CD14-positive monocyte (primary cell): Measurements from ENCODE around the gene PAQR6. TPM values are rescaled to one million over a fixed set of nuclear protein-coding genes. Genes with fewer than 3 reads are reported as not detected.

ENCODE experiments used
- DNase-seq, 3 donors: peaks; one replicate each; pipeline ENCODE4 v3.0.0-alpha.2; 2011 to 2022
- H2AFZ ChIP-seq: 2 replicates; pipeline ENCODE4 v1.6.0; 2012; ENCODE audit warnings: mild to moderate bottlenecking, low read depth, low read length, inconsistent platforms; ENCODE audit not compliant: insufficient read depth, poor library complexity, severe bottlenecking
- H3K27ac ChIP-seq, 2 donors: 1 replicate in 1 of 2; 2 replicates in 1 of 2; pipeline ENCODE4 v1.5.1; 2012 to 2013; ENCODE audit warnings: low read length in 2 of 2, control low read depth in 1 of 2, inconsistent platforms in 1 of 2, low read depth in 1 of 2, mild to moderate bottlenecking in 1 of 2
- H3K27me3 ChIP-seq, 2 donors: one replicate each; pipeline versions ENCODE4 v1.6.0 to v1.6.1; 2011 to 2013; ENCODE audit warnings: low read length in 2 of 2; ENCODE audit not compliant: control insufficient read depth in 2 of 2, insufficient read depth in 2 of 2
- H3K36me3 ChIP-seq, 2 donors: replicated peaks in 1 of 2; 1 replicate in 1 of 2; 2 replicates in 1 of 2; pipeline versions ENCODE4 v1.5.1 to v1.6.1; 2012 to 2013; ENCODE audit warnings: low read length in 2 of 2, control low read depth in 1 of 2, inconsistent platforms in 1 of 2, mild to moderate bottlenecking in 1 of 2; ENCODE audit not compliant: insufficient read depth in 2 of 2, control insufficient read depth in 1 of 2
- H3K4me1 ChIP-seq, 2 donors: 1 replicate in 1 of 2; 2 replicates in 1 of 2; pipeline versions ENCODE4 v1.5.1 to v1.6.1; 2012 to 2013; ENCODE audit warnings: low read length in 2 of 2, control low read depth in 1 of 2, inconsistent platforms in 1 of 2, mild to moderate bottlenecking in 1 of 2, moderate library complexity in 1 of 2; ENCODE audit not compliant: insufficient read depth in 2 of 2, control insufficient read depth in 1 of 2
- H3K4me2 ChIP-seq: replicated peaks from 2 replicates; pipeline ENCODE3; 2012; ENCODE audit warnings: low read length, moderate library complexity, mild to moderate bottlenecking; ENCODE audit not compliant: poor library complexity, severe bottlenecking; ENCODE audit errors: extremely low read depth
- H3K4me3 ChIP-seq, 3 experiments: fragments of 200-600 bp in 1 of 3; sonication (generic) in 1 of 3; replicated peaks in 1 of 3; 1 replicate in 2 of 3; 2 replicates in 1 of 3; pipeline ENCODE4 v1.5.1; 2011 to 2013; ENCODE audit warnings: low read length in 3 of 3, mild to moderate bottlenecking in 3 of 3, control low read depth in 2 of 3, low read depth in 2 of 3, inconsistent platforms in 1 of 3, moderate library complexity in 1 of 3
- H3K79me2 ChIP-seq: 2 replicates; pipeline ENCODE4 v1.6.0; 2012; ENCODE audit warnings: mild to moderate bottlenecking, control low read depth, inconsistent platforms, low read length, moderate library complexity; ENCODE audit not compliant: insufficient read depth
- H3K9ac ChIP-seq: 2 replicates; pipeline ENCODE4 v1.6.0; 2017; ENCODE audit warnings: low read length, mild to moderate bottlenecking; ENCODE audit not compliant: insufficient read depth, poor library complexity, severe bottlenecking
- H3K9me3 ChIP-seq, 2 donors: replicated peaks in 1 of 2; 1 replicate in 1 of 2; 2 replicates in 1 of 2; pipeline versions ENCODE4 v1.5.1 to v1.6.1; 2012 to 2013; ENCODE audit warnings: low read length in 2 of 2, control low read depth in 1 of 2; ENCODE audit not compliant: control insufficient read depth in 1 of 2, insufficient read depth in 1 of 2
- H4K20me1 ChIP-seq: 2 replicates; pipeline ENCODE4 v1.6.0; 2012; ENCODE audit warnings: mild to moderate bottlenecking, low read length, control low read depth, moderate library complexity; ENCODE audit not compliant: insufficient read depth
- H3K27ac Mint-ChIP-seq, 7 donors: one replicate each; pipeline ENCODE4 v1.8.0; 2020; ENCODE audit warnings: mild to moderate bottlenecking in 7 of 7, mixed read lengths in 7 of 7, moderate library complexity in 6 of 7, inconsistent platforms in 2 of 7
- H3K27me3 Mint-ChIP-seq, 3 donors: one replicate each; pipeline ENCODE4 v1.8.0; 2021 to 2022; ENCODE audit warnings: low read depth in 3 of 3, mild to moderate bottlenecking in 3 of 3, mixed read lengths in 3 of 3, moderate library complexity in 3 of 3, inconsistent platforms in 1 of 3
- H3K36me3 Mint-ChIP-seq, 2 donors: one replicate each; pipeline ENCODE4 v1.8.0; 2020; ENCODE audit warnings: mixed read lengths in 2 of 2, inconsistent platforms in 1 of 2, mild to moderate bottlenecking in 1 of 2
- H3K4me1 Mint-ChIP-seq: one replicate; pipeline ENCODE4 v1.8.0; 2020; ENCODE audit warnings: mild to moderate bottlenecking, mixed read lengths
- H3K4me3 Mint-ChIP-seq, 2 donors: one replicate each; pipeline ENCODE4 v1.8.0; 2020; ENCODE audit warnings: mild to moderate bottlenecking in 2 of 2, mixed read lengths in 2 of 2, moderate library complexity in 1 of 2
- H3K9me3 Mint-ChIP-seq, 7 donors: one replicate each; pipeline ENCODE4 v1.8.0; 2020 to 2022; ENCODE audit warnings: mixed read lengths in 7 of 7, mild to moderate bottlenecking in 6 of 7, moderate library complexity in 6 of 7, inconsistent platforms in 2 of 7
- CTCF ChIP-seq: fragments of 200-600 bp; IDR thresholded peaks from one replicate; pipeline ENCODE4 v1.8.0; 2022; ENCODE audit warnings: antibody characterized with exemption, mild to moderate bottlenecking
- WGBS: methylation state at CpG from one replicate; pipeline ENCODE4 v1.1.5; 2013; ENCODE audit warnings: missing lambda C conversion rate; ENCODE audit not compliant: insufficient coverage; 5-methylcytosine and 5-hydroxymethylcytosine counted together
- intact Hi-C, 2 donors: fragments of 100-400 bp; cut with micrococcal nuclease; formaldehyde crosslinking; loops; one replicate each; pipeline versions ENCODE4 v1.15.0 to v1.15.1; 2023
- polyA plus RNA-seq, 3 donors: library from polyadenylated mRNA; depleted of rRNA in 1 of 3; unstranded in 2 of 3; stranded (reverse) in 1 of 3; fragments of 300-500 nt in 2 of 3; fragments of >200 nt in 1 of 3; fragmentation: Illumina TruSeq in 2 of 3; gene quantifications; 1 replicate in 2 of 3; 2 replicates in 1 of 3; pipeline ENCODE4 v1.2.3, GENCODE V29; 2012 to 2021

The PAQR6 gene
- polyA plus RNA-seq, 3 donors, result 7.7 TPM; not detected in 2

DNA sequence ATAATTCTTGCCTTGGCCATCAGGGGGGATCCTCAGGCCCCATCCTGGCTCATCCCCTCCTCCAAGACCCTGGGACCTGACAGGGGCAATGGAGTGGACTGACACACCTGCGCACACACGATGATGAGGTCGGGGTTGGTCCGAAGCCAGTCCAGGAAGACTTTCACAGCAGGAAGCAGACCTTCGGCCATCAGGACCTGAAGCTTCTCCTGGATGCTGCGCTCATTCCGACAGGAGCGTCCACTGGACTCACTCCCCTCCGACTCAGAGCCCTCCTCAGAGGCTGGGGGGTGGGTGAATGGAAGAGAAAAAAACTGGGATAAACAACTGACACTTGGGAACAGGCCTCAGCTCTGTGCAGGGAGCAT, 15.4 kb upstream of the PAQR6 start:
- H3K9me3 ChIP-seq, result no peaks in the 10 kb centered on the region
- no peaks in the 10 kb centered on the region for H3K27me3 Mint-ChIP-seq
- H3K4me3 Mint-ChIP-seq, result no peak overlapping the region
- H3K4me1 Mint-ChIP-seq, result no peaks in the 10 kb centered on the region
- no peaks in the 10 kb centered on the region for H3K4me1 ChIP-seq
- no peak overlapping the region for H3K4me3 ChIP-seq
- no peak overlapping the region for H3K9ac ChIP-seq
- H3K27ac ChIP-seq, result no peak overlapping the region
- H3K79me2 ChIP-seq, result peaks cover 5% of the 10 kb centered on the region
- H3K9me3 Mint-ChIP-seq, result peaks cover 0 to 3% (median 0%) of the 10 kb centered on the region in 7 donors
- H2AFZ ChIP-seq, result no peak overlapping the region
- H4K20me1 ChIP-seq, result peaks cover 62% of the 10 kb centered on the region
- no peak for DNase-seq
- no peak overlapping the region for H3K4me2 ChIP-seq
- peaks cover 96 to 100% of the 10 kb centered on the region in 2 donors for H3K36me3 ChIP-seq
- 100% methylated on average over 8 of the region's 9 CpGs for WGBS
- TF ChIP-seq CTCF, result no peak
- peaks cover 85 to 99% of the 10 kb centered on the region in 2 donors for H3K36me3 Mint-ChIP-seq
- no peaks in the 10 kb centered on the region for H3K27me3 ChIP-seq
- no peak overlapping the region for H3K27ac Mint-ChIP-seq
- intact Hi-C loops, result loop anchor here in 1 of 2 donors (5.0 kb wide), 1 partner anchor 44 kb away; no protein-coding TSS in a partner anchor

- no peak for DNase-seq
- Histone ChIP-seq H4K20me1 (peaks cover 62% of the 10 kb centered on the region), H3K27me3 (no peaks in the 10 kb centered on the region), H3K27ac (no peak overlapping the region), H3K9me3 (no peaks in the 10 kb centered on the region), H2AFZ (no peak overlapping the region), H3K4me3 (no peak overlapping the region), H3K36me3 (peaks cover 96 to 100% of the 10 kb centered on the region in 2 donors), H3K9ac (no peak overlapping the region), H3K4me2 (no peak overlapping the region), H3K4me1 (no peaks in the 10 kb centered on the region), H3K79me2 (peaks cover 5% of the 10 kb centered on the region)
- Mint-ChIP-seq H3K4me1 (no peaks in the 10 kb centered on the region), H3K27ac (peak overlapping the region in 2 of 7 donors; percentile 4 to 27), H3K4me3 (no peak overlapping the region), H3K36me3 (peaks cover 85 to 99% of the 10 kb centered on the region in 2 donors), H3K9me3 (peaks cover 0 to 3% (median 0%) of the 10 kb centered on the region in 7 donors), H3K27me3 (no peaks in the 10 kb centered on the region)
- intact Hi-C loops, result loop anchor here in 1 of 2 donors (5.0 kb wide), 1 partner anchor 45 kb away; no protein-coding TSS in a partner anchor
- 91% methylated on average over 8 of the region's 9 CpGs for WGBS
- no peak for TF ChIP-seq CTCF
Measured at GRCh38 chr1:156262461-156263287, 14.8 kb upstream of the PAQR6 start.
